Amniotic stem cell (primary cell): ENCODE data around the gene SATB1.

Source experiments
- DNase-seq: peaks from one replicate; lab custom pipeline; 2025; lab: John Stamatoyannopoulos, UW

The SATB1 gene

DNA sequence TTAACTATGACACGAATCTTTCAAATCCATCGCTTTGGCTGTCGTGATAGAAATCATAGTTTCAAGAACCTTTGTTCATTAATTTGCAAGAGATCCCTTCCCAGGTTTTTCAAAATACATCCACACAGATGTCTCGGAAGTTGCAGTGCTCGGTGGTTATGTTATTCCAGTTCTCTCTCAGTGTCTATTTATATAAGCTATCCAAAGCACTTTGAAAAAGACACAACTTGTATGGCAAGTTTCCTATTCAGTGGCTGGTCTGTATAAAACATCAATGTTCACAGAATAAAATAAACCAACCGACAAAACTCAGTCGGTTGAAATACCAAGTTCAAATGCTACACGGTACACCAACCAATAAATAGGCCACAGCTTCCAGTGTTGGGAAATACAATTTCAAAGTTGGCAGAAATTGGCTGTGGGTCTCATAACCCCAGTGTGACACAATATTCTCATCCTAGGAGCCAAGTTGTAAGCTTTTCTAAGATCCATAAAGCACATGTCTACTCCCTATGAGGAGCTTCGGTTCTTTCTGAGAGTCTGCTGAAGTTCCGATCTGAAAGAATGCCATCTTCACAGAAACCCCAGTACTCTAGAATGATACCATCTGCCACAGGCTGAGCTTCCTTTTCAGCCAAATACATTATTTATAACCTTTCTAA, 23.7 kb downstream of the SATB1 start:
- DNase-seq = no peak

DNA sequence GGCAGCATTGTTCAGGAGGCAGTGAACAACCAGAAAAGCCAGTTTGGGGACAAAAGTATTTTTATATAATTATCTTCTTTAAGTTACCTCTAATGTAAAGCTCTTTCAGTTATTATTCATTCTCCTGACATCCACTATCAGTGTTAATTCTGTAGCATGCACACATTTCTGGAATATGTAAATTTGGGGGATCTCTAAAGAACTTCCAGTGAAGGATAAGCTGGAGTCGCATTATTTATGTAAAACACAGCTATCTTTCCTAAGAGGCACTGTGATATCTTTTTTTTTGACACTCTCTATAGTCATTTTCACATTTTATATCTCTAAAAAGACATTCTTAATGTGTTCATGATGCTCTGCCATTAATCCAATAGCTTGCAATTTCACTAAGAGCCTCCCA, 26.7 kb downstream of the SATB1 start:
- DNase-seq = no peak

DNA sequence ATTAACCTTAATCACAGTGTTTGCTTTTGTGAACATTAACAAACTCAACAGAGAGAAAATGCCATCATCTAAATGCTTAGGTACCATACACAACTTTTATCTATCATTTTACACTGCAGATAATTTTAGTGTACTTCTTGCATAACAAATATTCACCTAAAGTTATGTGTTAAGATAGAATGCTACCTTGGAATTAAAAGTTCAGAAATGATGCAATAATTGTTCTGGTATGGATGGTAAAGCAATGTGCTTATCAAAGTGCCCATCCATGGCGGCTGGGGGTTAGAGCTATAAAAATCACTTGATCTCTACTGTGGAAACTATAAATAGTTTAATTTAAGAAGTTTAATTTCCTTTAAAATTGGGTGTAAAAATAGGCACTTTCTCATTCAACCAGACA, 28.7 kb downstream of the SATB1 start:
- DNase-seq = no peak

DNA sequence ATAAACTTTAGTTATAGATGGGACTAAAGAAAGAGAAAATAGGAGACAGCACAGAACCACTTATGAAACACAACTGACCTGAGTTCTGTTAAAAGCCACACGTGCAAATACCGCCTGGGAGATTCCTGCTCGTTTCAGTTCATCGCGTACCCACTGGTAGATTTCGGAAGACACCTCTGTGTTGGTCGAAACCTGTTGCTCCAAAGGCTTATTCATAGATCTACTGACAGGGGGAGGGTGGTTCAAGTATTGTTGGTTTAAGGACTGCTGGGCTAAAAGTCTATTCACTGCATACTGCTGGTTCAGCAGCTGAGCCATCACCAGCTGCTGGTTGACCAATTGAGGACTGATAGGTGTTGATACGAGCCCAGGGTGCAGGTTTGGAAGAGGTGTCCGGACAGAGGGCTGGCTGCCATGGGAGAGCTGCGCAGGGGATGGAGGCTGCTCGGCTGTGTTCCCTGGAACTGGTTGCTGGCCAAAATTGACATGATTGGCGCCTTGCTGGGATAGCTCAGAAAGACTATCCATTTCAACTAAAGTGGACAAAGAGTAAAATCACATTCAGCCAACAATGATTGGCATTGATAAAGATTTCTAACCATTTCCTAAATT, 30.6 kb downstream of the SATB1 start:
- no peak for DNase-seq

DNA sequence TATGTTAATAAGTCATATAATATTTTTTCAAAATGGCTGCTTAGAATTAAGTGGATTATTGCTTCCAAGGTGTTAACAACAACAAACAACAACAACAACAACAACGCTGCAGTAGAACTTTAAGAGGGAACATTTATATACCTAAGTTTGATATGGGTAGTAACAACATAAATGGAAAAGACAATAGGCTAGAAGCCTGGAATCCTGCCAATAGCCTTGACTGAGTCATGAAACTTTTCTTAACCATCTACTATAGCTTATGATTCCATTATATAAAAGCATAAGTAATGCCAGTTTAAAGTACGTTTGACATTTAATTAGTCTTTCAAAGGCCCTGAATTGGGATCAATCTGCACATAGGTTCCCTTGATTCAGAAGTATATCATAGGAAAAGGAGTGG, 31.2 kb downstream of the SATB1 start:
- no peak for DNase-seq

- DNase-seq = no peak
Observed at GRCh38 chr3:18390024-18390660, 35.0 kb downstream of the SATB1 start.

GRCh38 chr3:18389108-18389733, 35.9 kb downstream of the SATB1 start:
- peak; percentile 2 for DNase-seq

DNA sequence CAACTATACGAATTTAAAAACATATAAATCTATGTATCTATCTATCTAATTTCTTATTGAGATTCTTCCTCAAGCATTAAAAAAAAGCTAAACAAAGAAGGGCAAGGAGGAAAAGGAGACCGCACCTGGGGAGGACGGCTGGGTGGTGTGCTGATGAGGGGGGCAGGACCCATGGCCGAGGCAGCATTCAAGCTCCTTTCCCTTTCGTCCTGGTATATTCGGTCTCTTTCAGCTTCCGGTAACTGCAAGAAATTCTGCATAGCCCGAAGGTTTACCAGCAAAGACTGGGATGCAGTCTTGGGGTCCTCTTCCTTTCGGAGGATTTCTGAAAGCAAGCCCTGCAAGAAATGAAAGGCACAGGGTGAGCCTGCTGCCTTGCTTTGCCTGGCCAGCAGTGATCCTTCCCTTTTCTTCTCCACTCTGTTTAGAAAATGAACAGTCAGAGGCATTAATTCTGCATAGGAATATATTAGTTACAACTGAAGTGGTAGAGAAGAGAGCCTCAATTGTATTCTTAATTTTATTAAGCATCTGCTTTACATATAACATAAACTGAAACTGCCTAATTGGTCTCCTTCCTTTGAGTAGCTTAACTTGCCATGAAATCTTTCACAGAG, 38.8 kb downstream of the SATB1 start:
- DNase-seq = no peak

GRCh38 chr3:18385706-18386105, 39.4 kb downstream of the SATB1 start:
- no peak for DNase-seq

- no peak for DNase-seq
Observed at GRCh38 chr3:18382760-18383369, 42.3 kb downstream of the SATB1 start.

DNA sequence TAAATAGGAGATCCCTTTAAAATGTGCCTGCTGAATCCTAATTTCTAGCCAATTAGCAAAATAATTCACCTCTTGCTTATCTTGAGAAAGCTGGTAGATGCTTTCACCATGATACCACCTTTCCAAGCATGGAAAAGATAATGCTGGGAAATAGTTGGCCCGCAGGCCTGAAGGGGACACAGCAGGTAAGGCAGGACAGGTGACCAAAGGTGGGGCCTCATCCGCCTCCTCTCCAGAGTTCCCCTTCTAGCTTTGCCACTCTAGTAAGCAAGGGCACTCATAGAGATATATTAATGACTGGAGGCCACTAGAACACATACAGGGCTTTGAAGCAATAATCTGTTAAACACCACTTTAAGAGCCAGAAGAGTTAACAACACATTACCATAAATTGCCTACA, 45.5 kb downstream of the SATB1 start:
- no peak for DNase-seq

DNA sequence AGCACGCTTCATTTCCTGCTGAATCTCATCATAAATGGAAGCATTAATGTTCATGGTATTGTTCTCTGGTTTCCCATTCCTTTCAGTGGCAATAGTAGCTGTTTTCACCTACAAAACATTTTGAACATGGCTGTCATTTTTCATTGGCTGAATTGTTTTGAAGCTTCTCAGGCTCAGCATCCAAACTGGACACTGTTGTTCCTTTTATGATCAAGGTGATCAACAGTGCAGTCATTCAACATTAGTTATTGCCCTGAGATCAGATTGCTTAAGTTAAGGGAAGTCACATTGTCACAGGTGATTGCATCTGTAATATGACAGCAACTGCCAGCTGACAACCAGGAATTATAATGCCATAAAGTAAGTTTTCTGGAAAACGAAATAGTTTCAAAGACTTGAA, 46.9 kb downstream of the SATB1 start:
- no peak for DNase-seq

- DNase-seq = no peak
Observed at GRCh38 chr3:18376682-18377081, 48.5 kb downstream of the SATB1 start.

- no peak for DNase-seq
Observed at GRCh38 chr3:18372786-18373405, 52.2 kb downstream of the SATB1 start.

DNA sequence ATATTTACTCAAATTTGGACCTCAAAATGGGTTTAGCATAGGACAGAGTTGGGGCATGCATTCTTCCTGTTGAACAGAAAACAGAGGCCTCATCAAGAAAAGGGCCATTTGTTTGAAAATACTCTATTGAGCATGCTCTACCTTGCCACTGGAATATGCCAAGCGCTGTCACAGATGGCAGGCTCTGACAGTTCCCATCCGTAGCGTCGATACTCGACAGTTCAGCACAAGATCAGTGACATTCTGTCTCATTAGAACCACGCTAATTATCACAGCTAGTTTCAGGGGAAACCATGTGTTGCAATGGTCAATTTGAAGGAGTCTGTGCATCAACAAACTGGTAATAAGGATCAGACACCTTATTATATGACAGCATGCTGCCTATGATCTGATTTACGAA, 54.5 kb downstream of the SATB1 start:
- DNase-seq = no peak

DNA sequence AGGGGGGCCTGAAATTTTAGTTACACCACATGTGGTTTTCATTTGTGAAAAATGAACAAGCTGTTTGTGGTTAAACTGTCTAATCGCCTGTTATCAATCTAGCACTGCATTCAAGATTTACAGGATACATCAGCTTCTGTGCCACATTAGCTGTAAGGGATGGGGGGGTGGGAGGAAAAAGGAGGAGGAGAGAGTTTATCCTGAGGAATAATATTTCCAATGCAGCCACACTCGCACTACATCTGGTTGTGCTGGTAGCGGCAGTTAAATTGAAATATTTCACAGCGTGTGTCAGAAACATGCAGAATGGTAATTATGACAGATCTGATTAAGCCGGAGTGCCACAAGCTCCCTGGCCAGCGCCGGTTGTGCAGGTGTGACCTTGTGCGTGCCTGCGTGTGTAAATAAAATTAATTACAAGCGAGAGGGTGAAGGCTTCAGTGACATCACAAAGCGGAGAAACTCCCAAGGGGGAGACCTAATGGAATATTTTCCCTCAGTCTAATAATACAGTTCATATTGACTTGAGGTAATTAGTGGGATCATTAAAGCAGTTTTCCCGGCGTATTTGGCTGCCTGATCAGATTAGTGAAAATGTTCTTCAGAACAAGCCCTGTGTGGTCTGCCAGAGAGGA, 55.5 kb downstream of the SATB1 start:
- DNase-seq = no peak

DNA sequence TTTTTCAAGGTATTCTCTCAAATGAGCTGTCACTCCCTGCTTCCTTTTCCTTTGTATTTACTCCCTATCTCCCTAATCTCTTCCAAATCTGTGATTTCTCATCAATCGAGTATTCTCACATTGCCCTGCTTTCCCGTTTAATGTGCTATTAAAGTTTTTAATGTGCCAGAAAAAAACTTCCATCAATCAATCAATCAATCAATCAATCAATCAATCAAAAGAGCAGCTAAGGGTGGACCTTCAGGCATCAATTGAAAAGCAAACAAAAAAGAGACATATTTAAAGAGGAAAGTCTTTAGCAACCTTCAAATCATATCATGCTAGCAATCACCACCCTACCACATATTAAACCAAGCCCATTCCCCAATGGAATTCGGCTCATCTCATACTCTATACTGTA, 58.9 kb downstream of the SATB1 start:
- DNase-seq = no peak

DNA sequence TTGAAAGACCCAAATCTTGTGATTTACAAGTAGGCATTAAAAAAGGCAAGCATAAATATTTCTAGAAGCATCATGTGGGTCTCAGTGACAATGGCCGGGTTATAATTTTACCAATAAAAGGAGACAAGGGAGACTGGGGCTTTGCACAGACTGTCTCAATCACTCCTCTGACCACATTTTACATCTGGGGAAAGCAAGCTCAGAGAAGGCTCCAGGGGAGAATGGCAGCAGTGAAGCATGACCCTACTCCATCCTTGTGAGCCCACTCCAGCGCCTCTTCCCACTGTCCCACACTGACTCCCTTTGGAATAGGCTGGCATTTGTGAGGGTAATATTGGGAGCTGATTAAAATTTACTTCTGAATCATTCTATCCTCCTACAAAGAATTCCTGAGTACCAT, 61.8 kb downstream of the SATB1 start:
- DNase-seq = no peak

- DNase-seq = no peak
Observed at GRCh38 chr3:18357747-18358146, 67.4 kb downstream of the SATB1 start.

DNA sequence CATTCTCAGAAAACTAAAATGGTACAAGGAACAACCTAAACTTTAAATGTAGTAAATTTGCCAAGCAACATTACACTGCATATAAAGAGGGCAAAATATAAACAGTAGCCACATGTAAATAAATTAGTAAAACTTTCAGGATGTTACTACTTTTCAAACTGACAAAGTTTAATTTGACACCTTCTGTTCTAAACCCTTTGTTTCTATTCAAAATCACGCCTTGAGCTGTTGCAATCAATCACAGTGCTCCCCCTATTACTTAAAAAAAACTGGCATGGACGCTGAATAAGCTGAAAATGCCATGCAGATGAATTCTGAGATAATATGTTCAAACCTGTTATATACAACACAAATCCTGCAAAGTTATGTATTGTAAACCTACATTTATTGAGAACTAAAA, 69.3 kb downstream of the SATB1 start:
- DNase-seq = no peak

DNA sequence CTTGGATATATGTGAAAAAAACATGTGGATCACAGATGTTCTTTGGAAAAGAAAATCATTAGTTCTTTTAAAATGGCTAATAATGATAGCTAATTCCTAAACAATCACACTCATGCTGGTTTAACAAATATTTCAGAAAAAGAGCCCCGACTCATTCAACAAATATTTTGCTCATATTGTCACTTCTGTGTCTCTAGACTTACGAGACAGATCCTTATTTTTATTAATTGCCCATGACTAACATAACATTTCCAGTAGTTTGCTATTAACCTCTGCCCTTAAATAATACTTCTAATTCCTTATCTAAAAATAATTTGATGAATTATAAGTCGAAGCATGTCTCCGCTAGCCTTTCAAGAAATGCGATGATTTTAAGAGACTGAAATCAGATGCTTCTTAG, 70.4 kb downstream of the SATB1 start:
- no peak for DNase-seq
